HG03097 (cell line): Measurements from ENCODE around the gene ROBO1.

Source experiments
- ATAC-seq: cut with Tn5 transposase; IDR thresholded peaks from one replicate; pipeline ENCODE4 v1.9.1; 2021; ENCODE audit not compliant: unreplicated experiment, low FRiP score

Gene ROBO1

DNA sequence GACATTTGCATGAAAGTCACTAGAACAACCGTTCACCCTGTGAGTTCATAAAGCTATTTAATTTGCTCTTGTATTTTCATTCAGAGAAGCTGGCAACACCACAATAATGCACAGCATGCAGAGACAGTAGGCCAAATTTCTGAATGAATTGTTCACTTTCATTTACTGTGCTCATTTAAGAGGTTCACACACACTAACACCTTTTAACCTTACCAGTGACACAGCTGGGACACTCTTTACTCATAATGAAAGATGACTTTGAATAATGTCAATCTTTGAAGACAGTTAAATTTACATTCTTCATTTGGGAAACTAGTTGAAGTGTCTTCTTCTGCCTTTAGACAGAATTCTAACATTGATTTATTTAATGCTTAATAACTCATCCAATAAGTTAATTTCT is 95.7 kb downstream of the ROBO1 start:
- no peak for ATAC-seq

- ATAC-seq, result no peak
Measured at GRCh38 chr3:79670178-79670577, 97.6 kb downstream of the ROBO1 start.

DNA sequence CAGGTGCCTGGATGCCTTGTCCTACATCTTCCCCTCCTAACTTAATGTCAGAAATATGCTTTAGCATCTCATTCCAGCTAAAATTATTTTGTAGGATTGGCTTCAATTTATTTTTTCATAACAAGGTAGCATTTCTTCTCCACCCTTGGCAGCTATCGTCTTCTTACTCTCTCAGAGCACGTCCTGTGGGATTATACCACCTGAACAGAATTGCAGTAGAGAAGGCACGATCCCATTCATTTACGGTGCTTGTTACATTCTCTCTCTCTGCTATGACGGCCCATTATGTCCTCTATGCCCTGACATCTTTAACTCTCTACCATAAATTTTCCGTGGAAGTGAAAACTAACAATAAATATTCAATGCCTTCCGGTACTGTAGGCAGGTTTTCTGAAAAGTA is 103.3 kb downstream of the ROBO1 start:
- ATAC-seq, result no peak

- no peak for ATAC-seq
Measured at GRCh38 chr3:79661896-79662295, 105.9 kb downstream of the ROBO1 start.

DNA sequence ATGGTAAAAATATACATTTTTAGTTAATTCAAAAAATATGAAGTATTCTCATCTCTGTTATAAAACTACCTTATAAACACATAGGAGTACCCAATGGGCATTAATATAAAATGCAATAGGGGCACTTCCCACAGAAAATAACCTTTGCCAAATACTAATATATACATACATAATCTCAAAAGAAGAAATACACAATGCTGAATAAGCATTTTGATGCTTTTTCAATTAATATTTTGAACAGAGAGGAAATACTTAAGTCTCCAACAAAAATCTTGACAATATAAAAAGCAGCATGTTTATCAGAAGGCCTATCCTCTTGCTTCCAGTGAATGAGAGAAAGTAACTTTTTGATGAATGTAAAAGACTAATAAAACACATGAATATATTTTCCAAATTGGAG is 110.7 kb downstream of the ROBO1 start:
- no peak for ATAC-seq

GRCh38 chr3:79654019-79654418 is 113.8 kb downstream of the ROBO1 start:
- ATAC-seq, result no peak

- no peak for ATAC-seq
Measured at GRCh38 chr3:79653266-79653830, 114.5 kb downstream of the ROBO1 start.

- no peak for ATAC-seq
Measured at GRCh38 chr3:79651536-79652065, 116.2 kb downstream of the ROBO1 start.

DNA sequence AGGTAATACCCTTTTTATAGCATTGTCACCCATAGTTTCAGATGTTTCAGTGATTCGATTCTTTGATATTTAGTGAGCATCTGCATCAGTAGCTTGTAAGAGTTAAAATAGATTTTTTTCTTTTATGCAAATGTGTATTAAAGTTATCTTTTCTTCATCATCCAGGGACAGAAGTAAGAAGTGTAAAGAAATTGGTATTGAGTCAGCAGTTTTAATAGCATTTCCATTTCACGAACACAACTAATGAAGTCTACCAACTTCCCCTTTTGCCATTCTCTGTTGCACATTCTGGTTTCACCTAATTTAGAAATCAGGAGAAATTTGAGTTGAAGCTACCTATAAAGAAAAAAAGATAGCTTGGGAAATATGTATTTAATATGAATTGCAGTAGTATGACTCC is 127.9 kb downstream of the ROBO1 start:
- no peak for ATAC-seq

DNA sequence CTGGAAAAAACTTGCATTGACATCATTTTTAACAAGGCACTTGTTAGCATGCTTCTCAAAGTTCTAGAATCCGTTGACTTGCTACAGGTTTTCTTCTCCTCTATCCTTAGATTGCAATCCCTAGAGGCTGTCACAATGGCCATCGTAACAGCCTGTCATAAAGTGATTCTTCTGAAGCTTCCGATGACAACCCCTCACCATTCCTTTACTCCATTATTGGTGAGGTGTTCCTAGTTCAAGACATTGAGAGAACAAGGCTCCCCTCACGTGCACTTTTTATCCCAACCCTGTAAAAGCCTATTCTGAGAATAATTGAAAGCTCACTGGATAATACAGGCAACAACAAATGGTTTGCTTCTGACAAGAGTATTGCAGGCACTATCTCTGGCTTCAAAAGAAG is 131.4 kb downstream of the ROBO1 start:
- ATAC-seq, result no peak

DNA sequence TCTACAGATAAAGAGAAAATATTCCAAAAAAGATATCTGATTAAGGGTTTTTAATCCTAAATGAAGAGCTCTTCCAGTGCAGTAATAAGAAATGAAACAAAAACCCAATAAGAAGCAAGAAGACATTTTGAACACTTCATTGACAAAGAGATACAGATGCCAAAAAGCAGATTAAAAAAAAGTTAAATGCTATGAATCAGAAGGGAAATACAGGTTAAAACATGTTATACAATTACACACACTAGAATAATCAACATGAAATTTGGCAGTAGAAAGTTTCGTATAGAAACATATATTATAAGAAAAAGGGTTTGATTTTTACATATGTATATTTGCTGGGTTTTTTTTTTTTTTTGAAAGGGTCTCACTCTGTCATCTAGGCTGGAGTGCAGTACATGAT is 135.0 kb downstream of the ROBO1 start:
- ATAC-seq, result no peak

GRCh38 chr3:79618883-79619282 is 148.9 kb downstream of the ROBO1 start:
- no peak for ATAC-seq

- ATAC-seq, result no peak
Measured at GRCh38 chr3:79606414-79606813, 161.4 kb downstream of the ROBO1 start.

- ATAC-seq, result no peak
Measured at GRCh38 chr3:79604681-79605080, 163.1 kb downstream of the ROBO1 start.

GRCh38 chr3:79602385-79602784 is 165.4 kb downstream of the ROBO1 start:
- ATAC-seq, result no peak

DNA sequence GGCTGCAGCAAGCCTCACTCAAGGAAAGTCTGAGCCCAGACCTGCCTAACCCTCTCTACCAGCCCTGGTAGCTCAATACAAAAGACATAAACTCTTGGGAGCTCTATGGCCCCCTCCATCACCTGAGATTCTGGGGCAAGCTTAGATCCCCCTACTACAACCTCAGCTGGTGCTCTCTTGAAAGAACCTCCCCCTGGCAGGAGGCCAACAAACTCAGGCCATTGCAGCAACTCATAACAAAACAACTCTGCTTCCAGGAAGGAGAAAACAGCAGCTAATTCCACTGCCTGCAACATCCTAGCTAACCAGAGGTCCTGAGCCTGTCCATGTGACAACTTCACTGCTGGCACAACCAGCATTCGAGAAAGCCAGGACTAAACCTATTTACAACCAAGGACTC is 169.2 kb downstream of the ROBO1 start:
- no peak for ATAC-seq

GRCh38 chr3:79597709-79598108 is 170.1 kb downstream of the ROBO1 start:
- ATAC-seq, result no peak

DNA sequence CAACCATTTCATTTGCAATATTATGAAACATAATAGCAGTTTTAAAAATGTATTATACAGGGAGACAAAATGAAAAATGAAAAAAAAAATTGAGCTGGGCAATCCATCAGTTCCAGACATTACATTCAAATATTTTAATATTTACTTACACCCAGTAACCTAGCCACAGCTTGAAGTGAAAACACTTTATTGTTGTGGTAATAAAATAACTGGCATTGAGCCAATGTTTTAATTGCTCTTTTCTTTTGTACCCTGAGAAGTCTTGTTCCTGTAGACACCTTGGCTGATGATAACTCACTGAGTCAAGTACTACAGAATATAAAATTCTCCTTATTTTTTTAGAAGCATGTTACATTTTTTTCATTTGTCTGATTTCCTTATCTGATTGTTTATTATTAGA is 180.6 kb downstream of the ROBO1 start:
- no peak for ATAC-seq

- no peak for ATAC-seq
Measured at GRCh38 chr3:79586232-79586631, 181.6 kb downstream of the ROBO1 start.

DNA sequence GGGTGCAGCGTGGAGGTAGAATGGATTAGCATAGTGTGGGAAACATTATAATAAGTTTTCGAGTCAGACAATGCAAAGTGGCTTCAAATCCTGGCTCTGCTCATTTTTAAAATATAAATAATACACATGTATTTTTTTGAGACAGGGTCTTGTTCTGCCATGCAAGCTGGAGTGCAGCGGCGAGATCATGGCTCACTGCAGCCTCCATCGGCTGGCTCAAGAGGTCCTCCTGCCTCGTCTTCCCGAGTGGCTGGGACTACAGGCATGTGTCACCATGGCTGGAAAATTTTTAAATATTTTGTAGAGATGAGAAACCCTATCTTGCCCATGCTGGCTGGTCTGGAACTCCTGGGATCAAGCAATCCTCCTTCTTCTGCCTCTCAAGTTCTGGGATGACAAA is 194.9 kb downstream of the ROBO1 start:
- ATAC-seq, result no peak

DNA sequence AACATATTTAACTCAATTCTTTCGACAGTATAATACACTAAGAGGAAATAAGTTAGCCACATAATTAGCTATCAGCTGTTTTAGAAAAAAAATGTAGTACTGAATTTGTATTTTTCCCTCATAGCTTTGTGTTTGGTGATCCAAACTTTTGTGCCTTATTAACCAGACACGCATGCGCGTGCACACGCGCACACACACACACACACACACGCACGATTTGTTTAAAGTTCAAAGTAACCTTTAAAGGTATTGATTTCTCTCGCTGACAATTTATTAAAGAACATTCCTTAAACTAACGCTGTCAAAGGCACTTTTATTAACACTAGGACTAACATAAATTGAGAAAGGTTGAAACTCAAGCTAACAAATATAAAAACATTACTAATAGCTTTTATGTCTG is 198.9 kb downstream of the ROBO1 start:
- no peak for ATAC-seq

GRCh38 chr3:79564192-79564591 is 203.6 kb downstream of the ROBO1 start:
- no peak for ATAC-seq

- ATAC-seq, result no peak
Measured at GRCh38 chr3:79560698-79561097, 207.1 kb downstream of the ROBO1 start.
